DMS53 treated with DMSO at 0.1 percent for 48 hours (cell line): ENCODE data around the gene NRXN2.
A peak's percentile ranks its signal among the peaks of the same experiment; 100 is the strongest.

Experiments
- DNase-seq: peaks from one replicate; lab custom pipeline; 2025; ENCODE audit not compliant: unreplicated experiment; lab: John Stamatoyannopoulos, UW

Gene NRXN2

GRCh38 chr11:64653388-64653973 is 69.5 kb downstream of the NRXN2 start:
- DNase-seq: no peak

DNA sequence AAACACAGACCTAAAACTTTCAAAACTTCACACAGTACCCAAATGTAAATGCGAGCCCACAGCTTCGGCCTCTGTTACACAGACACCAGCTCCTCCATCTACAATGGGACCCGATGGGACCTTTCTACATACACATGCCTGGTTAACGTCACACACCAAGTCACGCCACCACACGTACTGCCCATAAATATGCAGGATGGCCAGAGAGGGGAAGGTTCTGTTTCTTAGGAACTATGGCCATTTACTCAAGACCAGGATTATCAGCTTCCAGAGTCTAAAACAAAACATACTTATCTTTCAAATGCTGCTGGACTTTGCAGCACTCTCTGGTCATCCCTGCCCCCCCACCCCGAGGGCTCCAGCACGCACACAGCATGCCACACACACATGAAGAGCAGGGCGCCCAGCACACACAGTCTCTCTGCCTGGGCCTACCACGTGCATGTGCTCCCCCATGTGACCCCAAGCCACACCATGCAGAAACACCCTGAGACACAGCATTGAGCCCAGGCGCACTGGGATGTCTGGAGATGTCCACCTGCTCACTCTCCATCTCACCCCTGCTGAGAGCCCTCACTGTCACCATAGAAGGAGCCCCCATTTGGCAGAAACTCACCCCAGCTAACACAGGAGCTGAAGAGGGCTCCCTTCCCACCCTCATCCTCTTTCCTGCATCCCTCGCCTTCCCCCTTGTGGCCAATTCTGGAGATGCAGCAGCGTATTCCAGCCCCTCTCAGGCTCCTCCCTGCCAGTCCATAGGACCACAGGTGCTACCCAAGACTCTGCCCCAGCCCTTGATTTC is 70.2 kb downstream of the NRXN2 start:
- peak; percentile 35 for DNase-seq

- DNase-seq: no peak
Observed at GRCh38 chr11:64650923-64651523, 72.0 kb downstream of the NRXN2 start.

DNA sequence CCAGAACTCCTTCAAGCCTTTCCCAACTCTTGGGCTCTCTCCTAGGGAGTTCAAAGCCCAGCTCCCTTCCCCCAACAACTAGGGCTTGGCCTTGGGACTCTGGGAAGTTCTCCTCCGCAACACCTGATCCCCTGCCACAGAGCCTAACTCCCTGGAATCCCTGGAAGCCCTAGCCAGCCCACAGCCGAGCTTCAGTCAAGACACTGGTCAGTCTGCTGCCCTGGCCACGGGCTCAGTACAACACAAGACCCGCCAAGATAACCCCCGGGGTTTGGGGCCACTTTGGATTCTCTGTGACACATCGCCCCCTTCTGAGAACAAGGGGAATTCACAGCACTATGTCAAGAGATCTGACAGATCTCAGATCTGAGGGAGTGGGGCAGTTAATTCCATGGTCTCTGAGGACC is 73.7 kb downstream of the NRXN2 start:
- DNase-seq: no peak

GRCh38 chr11:64648551-64648950 is 74.4 kb downstream of the NRXN2 start:
- no peak for DNase-seq

GRCh38 chr11:64647019-64647779 is 75.8 kb downstream of the NRXN2 start:
- DNase-seq: no peak

GRCh38 chr11:64644647-64645275 is 78.2 kb downstream of the NRXN2 start:
- no peak for DNase-seq

- no peak for DNase-seq
Observed at GRCh38 chr11:64643920-64644646, 78.9 kb downstream of the NRXN2 start.

GRCh38 chr11:64643256-64643881 is 79.6 kb downstream of the NRXN2 start:
- no peak for DNase-seq

GRCh38 chr11:64642871-64643255 is 80.1 kb downstream of the NRXN2 start:
- no peak for DNase-seq

- DNase-seq: no peak
Observed at GRCh38 chr11:64642418-64642735, 80.6 kb downstream of the NRXN2 start.

DNA sequence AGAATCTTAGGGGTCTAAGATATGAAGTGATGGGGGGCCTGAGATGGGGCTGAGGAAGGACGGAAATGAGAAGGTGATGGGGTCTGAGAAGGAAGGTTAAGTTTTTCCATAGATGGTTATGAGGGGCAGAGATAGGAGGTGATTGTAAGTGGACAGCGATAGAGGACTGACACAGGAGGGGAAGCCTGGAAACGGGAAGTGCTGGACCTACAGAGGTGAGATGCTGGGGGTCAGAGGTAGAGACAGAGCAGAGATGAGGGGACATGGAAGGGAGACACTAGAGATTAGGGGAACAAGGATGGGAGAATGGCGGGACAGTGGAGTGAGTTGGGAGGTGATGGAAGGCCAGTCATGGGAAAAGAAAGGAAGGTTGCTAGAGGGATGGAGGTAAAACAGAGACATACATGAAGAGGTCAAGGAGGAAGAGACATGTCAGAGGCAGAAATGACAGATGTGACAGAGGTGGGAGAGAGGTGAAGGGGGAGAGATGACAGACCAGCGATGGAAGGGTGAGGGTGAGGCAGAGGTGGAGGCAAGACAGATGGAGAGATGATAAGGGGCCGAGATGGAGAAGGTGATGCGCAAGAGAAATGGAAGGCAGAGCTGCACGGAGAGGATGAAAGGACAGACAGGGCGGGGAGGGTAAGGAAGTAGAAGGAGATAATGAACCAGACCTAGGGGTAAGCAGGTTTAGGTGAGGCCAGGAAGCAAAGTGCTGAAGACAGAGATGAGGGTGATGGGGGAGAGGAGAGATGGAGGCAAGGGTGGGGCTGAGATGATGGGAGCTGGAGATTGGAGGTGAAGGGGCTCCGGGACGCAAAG is 81.2 kb downstream of the NRXN2 start:
- no peak for DNase-seq

DNA sequence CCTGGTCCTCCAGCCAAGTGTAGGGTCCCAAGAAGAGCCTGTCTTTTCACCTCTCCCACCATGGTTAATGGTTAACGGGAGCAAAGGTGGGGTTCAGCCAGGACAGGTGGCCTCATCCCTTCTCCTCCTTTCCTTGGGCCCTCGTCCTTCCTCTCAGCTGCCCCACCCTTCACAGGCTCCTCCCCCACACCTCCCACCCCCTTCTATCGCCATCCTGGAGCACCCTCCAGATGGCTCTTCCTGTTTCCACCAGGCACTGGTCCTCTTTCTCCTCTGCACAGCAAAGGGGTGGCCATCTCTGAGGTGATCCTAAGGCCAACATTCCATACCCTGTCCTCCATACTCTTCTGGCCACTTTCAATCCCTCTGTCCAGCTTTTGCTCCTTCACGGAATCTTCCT is 83.1 kb downstream of the NRXN2 start:
- DNase-seq: no peak

- DNase-seq: no peak
Observed at GRCh38 chr11:64638829-64639228, 84.2 kb downstream of the NRXN2 start.

DNA sequence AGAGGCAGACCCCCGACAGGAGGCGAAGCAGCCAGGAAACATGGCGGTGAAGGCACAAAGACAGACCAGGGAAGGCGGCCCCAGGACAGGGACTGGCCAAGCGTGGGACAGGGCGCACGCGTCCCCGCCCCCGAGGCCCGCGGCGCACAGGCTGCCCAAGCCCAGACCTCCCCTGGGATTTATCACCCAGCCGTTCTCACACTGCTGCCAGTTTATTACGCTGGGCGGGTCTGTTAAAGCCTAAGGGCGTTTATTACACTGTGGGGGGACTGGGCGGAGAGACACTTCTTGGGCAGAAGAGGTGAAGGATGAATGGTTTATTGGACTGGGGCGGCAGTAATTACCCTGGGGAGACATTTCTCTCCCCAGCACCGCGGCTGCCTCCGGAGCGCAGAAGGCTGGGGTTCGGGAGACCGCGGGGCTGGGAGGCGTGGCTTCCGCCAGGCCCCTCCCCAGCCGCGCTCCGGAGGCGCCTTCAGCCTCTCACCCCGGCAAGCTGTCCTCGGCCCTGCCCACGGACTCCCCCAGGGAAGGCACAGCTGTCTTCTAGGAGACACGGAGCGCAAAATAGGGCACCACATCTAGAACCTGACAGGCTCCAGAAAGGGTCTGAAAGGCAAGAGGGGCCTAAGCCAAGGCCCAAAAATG is 84.9 kb downstream of the NRXN2 start:
- DNase-seq: no peak

DNA sequence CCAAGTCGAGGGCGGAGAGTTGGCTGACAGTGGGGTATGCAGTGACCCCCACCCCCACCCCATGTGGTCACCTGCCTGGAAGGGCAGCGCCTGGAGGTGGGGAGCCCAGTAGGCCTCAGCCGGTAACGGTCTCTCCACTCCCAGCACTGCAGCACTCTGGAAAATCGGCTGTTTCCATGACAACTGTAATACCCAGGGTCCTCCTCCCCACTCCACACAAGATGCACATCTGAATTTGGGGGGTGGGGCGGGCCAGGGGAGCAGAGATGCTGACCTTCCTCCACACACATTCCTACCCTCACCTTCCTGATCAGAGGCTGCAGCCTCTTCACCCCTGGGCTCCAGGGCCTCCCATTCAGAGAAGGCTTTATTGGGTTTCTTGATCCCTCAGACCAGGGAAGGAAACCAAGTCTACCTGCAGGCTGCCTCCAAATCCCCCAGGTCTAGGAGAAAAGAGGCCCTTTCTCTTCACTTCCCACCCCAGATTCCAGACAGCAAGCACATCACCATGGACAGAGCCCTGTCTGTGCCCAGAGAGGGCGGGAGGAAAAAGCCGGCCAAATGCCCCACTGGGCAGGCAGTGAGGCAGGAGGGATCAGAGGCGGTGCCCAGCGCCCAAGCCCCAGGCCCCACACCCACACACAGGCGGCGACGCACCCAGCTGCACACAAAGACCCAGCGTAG is 85.5 kb downstream of the NRXN2 start:
- DNase-seq: no peak

DNA sequence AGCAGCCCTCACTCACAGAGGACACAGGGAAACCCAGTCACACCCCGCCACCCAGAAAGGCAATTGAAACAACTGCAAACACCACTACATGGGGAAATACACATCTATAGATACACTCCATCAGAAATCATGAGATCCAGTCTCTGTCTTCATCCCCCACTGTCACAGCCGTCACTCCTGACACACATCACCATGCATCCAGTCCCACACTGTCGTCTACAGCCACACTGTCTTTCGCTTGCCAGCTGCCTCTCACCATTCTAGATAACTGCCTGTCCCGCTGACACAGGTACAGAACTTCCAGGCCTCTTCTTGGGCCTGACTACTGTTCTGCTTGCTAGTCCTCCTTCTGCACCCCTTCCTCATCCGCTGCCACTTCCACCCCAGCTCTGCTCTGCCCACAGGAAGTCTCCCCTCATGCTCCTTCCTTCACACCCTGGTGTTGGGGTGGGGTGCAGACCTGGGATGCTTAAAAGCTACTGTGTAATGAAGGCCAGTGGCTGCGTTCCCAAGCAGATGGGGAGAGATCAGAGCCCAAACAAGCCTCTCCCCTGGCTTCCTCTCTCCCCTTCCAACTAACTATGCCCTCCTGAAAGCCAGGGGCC is 89.3 kb downstream of the NRXN2 start:
- no peak for DNase-seq

DNA sequence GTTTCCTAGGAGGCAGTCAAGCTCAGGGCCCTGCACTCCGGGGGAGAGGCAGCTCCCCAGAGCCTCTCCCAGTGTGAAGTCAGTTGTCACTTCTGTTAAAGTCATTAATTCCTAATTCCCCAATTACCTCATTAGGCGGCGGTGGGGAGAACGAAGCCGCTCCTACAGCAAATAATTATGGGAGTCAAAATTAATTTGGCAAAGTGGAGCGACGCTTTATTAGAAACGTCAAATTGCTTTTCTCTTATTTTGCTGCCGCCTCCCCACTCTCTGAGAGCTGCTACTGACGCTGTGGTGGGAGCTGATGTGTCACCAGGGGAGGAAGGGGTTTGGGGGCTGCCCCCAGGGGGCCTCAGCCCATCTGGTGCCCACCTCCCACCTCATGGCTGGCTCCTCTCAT is 90.3 kb downstream of the NRXN2 start:
- no peak for DNase-seq
